Nephron progenitor cell (in vitro differentiated cells): Measurements from ENCODE around the gene EP400.

ENCODE experiments used
- DNase-seq: peaks from one replicate; pipeline ENCODE4 v3.0.0; 2021
- H3K27ac Mint-ChIP-seq: 2 replicates; pipeline ENCODE4 v1.8.0; 2021; ENCODE audit warnings: mild to moderate bottlenecking, moderate library complexity, mixed read lengths
- H3K27me3 Mint-ChIP-seq: 2 replicates; pipeline ENCODE4 v1.8.0; 2021; ENCODE audit warnings: mild to moderate bottlenecking, low read depth, mixed read lengths; ENCODE audit not compliant: poor library complexity
- H3K36me3 Mint-ChIP-seq: 2 replicates; pipeline ENCODE4 v1.8.0; 2021; ENCODE audit warnings: low read depth, mixed read lengths
- H3K4me1 Mint-ChIP-seq: 2 replicates; pipeline ENCODE4 v1.8.0; 2021; ENCODE audit warnings: mixed read lengths
- H3K4me3 Mint-ChIP-seq: 2 replicates; pipeline ENCODE4 v1.8.0; 2021; ENCODE audit warnings: mild to moderate bottlenecking, moderate library complexity, mixed read lengths
- H3K9me3 Mint-ChIP-seq: 2 replicates; pipeline ENCODE4 v1.8.0; 2021; ENCODE audit warnings: mild to moderate bottlenecking, moderate library complexity, mixed read lengths
- CTCF ChIP-seq: fragments of 200-600 bp; sonication (generic); IDR thresholded peaks from 2 replicates; pipeline ENCODE4 v1.5.0; 2021; ENCODE audit warnings: antibody characterized with exemption

The EP400 gene

DNA sequence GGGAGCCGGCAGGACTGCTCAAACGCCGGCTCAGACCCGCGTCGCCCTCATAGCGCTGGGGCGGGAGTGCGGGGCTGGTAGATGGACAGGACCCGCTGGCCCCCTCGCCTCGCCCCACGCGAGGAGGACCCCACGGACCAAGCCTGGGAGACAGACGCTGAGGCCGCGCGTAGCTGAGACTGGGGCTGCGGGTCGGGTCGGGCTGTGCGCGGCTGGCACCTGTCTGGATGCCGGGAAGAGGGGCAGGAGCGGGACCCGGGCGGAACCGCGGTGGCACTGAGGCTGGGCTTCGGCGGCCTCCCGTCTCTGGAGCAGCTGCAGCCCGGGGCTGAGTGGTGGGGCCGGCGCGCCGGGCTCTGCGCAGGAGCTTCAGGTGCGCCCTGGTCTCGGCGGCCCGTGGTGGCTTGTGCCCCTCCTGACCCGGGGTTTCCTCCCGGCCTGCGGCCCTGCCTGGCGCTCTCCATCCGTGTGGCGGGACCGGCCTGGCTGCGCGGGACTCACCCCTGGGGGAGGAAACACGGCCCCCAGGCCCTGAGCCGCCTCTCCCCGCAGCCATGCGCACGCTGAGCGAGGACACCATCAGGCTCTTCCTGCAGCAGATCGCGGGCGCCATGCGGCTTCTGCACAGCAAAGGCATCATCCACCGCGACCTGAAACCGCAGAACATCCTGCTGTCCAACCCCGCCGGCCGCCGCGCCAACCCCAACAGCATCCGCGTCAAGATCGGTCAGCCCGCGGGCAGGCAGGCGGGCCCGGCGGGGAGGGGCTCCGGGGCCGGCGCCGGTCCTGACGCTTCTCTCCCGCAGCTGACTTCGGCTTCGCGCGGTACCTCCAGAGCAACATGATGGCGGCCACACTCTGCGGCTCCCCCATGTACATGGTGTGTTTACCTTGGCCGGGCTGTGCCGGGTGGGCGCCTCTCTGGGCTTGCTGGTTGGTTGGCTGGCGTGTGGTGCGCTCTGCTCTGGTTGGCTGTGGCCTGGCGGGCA lies 41.4 kb upstream of the EP400 start:
- no peaks in the 10 kb centered on the region for H3K36me3 Mint-ChIP-seq
- no peak overlapping the region for H3K27ac Mint-ChIP-seq
- TF ChIP-seq CTCF = no peak
- no peaks in the 10 kb centered on the region for H3K4me1 Mint-ChIP-seq
- no peaks in the 10 kb centered on the region for H3K9me3 Mint-ChIP-seq
- DNase-seq = no peak
- H3K27me3 Mint-ChIP-seq = no peaks in the 10 kb centered on the region
- H3K4me3 Mint-ChIP-seq = no peak overlapping the region

GRCh38 chr12:131909081-131909751 lies 40.5 kb upstream of the EP400 start:
- Mint-ChIP-seq H3K27me3 (no peaks in the 10 kb centered on the region), H3K4me3 (no peak overlapping the region), H3K36me3 (peaks cover 1% of the 10 kb centered on the region), H3K4me1 (no peaks in the 10 kb centered on the region), H3K27ac (no peak overlapping the region), H3K9me3 (no peaks in the 10 kb centered on the region)
- TF ChIP-seq CTCF = no peak
- DNase-seq = no peak

DNA sequence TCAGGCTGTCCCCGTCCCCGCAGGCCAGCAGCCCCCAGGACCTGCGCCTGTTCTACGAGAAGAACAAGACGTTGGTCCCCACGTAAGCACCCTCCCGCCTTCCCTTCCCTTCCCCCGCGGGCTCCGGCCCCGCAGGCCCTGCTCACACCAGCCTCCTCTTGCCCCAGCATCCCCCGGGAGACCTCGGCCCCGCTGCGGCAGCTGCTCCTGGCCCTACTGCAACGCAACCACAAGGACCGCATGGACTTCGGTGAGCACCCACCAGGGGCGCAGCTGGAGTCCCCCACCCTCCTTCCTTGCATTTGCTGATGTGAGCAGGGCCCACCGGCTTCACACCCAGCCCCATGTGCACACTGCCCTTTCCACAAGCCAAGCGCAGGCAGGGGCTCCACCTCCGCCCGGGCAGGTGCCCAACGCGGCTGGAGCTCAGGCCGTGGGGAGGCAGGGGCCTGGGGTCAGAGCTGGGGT lies 40.0 kb upstream of the EP400 start:
- no peaks in the 10 kb centered on the region for H3K4me1 Mint-ChIP-seq
- peaks cover 5% of the 10 kb centered on the region for H3K36me3 Mint-ChIP-seq
- H3K27ac Mint-ChIP-seq = no peak overlapping the region
- DNase-seq = no peak
- H3K9me3 Mint-ChIP-seq = no peaks in the 10 kb centered on the region
- H3K4me3 Mint-ChIP-seq = no peak overlapping the region
- TF ChIP-seq CTCF = no peak
- H3K27me3 Mint-ChIP-seq = no peaks in the 10 kb centered on the region

DNA sequence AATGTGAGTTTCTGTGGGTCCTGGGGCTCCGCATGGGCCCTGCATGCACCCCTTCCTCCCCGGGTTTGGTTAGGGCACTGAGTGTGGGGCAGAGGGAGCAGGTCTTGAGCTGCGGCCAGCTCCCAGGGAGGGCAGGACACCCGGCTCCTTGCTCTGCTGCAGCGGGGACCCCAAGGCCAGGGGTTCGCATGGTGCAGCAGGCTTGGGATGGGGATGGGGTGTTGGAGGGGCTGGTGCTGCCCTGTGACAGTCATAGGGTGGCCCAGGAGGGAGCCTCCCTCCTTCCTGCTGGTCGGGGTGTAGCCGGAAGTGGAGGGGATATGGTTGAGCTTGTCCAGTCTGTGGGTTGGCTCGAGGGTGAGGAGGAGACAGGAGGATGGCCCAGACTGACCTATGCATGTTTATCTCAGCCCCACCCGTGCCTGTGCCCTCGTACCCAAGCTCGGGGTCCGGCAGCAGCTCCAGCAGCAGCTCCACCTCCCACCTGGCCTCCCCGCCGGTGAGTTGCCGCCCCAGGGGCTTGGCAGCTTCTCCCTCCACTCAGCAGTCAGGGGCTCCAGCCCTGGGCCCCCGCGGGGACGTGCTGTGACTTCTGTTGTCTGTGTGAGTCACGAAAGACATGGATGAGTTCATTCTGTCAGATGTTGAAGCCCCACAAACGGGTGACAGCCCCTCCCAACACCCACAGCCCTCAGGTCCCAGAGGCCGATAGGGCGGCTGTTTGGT lies 39.3 kb upstream of the EP400 start:
- H3K4me3 Mint-ChIP-seq = no peak overlapping the region
- no peak for TF ChIP-seq CTCF
- H3K27me3 Mint-ChIP-seq = no peaks in the 10 kb centered on the region
- no peaks in the 10 kb centered on the region for H3K9me3 Mint-ChIP-seq
- no peak for DNase-seq
- H3K36me3 Mint-ChIP-seq = peaks cover 5% of the 10 kb centered on the region
- no peaks in the 10 kb centered on the region for H3K4me1 Mint-ChIP-seq
- no peak overlapping the region for H3K27ac Mint-ChIP-seq

DNA sequence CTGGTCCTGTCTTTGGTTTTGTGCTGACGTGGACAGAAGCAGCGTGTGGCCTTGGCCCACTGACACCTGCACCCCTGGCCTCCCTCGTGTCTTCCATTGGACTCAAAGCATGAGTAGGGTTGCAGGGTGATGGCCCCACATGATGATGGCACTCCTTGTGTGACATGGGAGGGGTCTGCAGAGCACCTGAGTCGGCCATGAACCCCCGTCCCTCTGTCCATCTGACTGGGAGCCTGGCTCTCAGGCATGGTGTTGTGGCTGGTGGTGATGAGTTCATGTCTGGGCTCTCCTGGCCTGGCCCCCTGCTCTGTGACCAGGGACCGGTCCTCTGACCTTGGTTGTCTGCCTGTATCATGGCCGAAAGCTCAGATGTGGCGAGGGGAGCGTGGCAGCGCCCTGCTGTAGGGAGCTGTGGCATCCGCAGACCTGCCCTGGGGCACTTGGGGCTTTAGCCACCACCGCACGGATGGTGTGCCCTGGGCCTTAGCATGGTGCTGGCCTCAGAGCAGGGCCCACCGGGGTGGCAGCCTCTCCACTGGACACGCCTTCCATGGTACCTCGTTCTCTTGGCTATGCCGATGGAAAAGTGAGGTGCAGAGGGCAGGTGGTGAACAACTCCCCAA lies 38.6 kb upstream of the EP400 start:
- Mint-ChIP-seq H3K36me3 (peaks cover 5% of the 10 kb centered on the region), H3K4me1 (no peaks in the 10 kb centered on the region), H3K9me3 (no peaks in the 10 kb centered on the region), H3K27ac (no peak overlapping the region), H3K4me3 (no peak overlapping the region), H3K27me3 (no peaks in the 10 kb centered on the region)
- no peak for TF ChIP-seq CTCF
- DNase-seq = no peak
